GM19099 (cell line): ENCODE results near the gene THSD8.

Experiments used
- POLR2A ChIP-seq: IDR thresholded peaks from 3 replicates; pipeline ENCODE4 v1.6.1; 2011; ENCODE audit warnings: low read depth; ENCODE audit not compliant: insufficient read length; ENCODE audit errors: extremely low read depth

Gene THSD8

DNA sequence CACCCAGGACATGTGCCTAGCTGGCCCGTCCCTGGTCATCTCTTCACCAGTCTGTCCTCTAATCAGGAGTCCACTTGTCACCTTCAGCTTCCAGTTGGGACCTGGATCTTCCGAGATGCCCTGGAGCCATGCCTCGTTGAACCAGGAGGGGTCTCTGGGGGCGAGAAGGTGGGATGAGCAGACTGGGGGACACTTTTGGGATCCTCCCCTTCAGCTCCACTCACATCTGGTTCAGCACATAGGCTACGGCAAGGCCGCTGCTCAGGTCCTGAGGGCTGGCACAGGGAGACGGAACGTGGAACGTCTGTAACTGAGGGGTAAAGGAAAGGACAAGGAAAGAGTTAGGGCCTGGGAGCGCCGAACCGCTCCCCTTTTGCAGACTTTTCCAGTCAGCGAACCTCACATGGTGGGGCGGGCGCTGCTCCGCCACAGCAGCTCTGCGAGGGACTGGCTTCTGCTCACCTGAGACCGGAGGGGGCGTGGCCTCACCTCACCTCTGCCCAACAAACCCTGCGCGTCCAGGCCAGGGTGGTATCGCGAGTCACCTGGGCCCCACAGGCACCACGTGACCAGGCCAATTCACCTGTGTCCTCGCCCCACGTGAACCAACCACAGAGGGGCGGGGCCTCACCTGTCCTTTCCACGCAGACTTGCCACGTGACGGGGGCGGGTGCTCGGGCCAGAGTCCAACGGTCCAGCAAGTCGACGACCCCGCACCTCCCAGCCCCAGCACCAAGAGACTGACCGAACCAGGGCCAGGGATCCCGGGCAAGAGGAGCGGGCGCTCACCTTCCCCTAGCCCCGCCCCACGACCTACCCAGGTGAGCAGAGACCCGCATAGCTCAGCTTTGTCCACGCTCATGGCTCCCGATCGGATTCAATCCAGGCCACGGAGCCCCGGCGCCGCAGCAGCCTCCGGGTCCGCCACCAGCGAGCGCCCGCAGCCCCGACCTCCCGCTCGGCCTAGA lies 27.0 kb upstream of the THSD8 start, which contains the start of gene HOOK2:
HOOK2 (minus strand) TSS at position 965 of the 968 bp plus-strand sequence; CDS start at position 862, 103 bp downstream.
- peak; percentile 22 for TF ChIP-seq POLR2A

DNA sequence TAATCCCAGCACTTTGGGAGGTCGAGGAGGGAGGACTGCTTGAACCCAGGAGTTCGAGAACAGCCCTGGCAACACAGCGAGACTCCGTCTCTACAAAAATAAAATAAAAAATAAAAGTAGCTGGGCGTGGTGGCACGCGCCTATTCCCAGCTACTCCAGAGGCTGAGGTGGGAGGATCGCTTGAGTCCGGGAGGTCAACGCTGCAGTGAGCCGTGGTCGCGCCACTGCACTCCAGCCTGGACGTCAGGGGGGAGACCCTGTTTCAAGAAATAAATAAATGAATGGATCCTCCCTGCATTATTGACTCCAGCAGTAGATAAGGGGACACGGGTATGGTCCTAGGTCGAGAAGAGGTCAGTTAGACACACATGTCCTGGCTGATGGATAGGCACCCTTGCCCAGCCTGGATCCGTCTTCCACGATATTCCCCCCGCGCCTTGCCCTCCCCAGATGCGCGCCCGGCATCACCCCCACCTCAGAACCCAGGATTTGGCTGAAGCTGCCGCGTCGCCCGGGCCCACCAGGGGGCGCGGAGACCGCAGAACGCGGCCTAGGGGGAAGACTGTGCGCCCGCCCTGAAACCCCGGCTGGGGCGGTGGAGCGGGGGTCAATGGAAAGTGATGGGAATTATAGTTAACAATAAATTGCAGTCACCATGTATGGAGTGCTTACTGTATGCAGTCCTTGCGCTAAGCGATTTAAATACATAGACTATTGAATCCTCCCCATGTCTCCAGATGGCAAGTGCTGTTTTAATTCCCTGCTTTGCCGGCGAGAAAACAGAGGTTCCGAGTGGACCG lies 24.5 kb upstream of the THSD8 start:
- no peak for TF ChIP-seq POLR2A

DNA sequence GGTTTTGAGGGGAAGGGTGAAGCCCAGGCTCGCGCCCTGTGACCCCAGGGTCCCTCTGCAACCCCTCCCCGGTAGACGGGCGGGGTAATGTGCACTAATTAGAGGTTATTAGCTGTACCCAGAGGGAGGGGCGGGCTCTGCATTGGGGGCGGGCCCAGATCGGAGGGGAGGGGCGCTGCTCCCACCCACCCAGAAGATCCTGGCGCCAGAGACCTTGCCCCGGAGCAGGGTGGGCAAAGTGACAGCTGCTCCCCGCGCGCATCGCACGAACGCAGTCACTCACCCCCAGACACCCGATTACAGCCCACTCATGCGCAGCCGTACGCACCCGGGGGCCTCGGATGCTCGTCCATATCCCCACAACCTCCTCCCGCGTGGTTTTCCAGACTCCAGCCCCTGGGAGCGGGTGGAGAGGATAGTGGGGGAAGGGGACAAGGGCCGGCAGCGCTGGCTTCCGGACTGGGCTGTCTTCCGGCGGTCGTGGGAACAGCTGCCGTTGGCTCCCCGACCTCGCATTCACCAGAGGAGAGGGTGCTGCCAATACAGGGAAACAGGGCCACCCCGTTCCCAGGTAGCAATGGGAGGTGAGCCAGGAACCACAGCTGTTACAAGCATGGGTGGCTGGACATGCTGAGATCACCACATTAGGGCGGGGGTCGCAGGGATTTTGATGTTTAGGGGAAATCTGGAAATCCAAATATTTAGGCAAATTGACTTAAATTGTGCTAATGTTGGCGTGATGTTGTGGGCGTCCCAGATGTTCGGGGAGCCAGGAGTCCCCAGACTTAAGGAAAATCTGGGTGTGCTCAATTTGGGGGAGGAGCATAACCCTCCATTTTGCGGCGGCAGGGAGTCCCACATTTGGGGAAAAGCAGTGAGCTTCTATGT lies 23.6 kb upstream of the THSD8 start:
- TF ChIP-seq POLR2A: peak; percentile 69

DNA sequence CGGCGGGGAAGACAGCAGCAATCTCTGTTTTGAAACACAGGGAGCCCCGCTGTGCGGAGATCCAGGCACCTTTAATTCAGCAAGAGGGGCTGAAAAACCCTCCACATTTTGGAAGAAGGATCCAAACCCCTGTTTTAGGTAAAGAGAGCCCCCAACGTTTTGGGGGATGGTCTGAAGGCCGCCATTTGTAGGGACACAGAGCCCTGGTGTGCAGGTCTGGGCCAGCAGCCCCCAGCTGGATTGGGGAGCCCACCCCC lies 23.0 kb upstream of the THSD8 start:
- TF ChIP-seq POLR2A: no peak

DNA sequence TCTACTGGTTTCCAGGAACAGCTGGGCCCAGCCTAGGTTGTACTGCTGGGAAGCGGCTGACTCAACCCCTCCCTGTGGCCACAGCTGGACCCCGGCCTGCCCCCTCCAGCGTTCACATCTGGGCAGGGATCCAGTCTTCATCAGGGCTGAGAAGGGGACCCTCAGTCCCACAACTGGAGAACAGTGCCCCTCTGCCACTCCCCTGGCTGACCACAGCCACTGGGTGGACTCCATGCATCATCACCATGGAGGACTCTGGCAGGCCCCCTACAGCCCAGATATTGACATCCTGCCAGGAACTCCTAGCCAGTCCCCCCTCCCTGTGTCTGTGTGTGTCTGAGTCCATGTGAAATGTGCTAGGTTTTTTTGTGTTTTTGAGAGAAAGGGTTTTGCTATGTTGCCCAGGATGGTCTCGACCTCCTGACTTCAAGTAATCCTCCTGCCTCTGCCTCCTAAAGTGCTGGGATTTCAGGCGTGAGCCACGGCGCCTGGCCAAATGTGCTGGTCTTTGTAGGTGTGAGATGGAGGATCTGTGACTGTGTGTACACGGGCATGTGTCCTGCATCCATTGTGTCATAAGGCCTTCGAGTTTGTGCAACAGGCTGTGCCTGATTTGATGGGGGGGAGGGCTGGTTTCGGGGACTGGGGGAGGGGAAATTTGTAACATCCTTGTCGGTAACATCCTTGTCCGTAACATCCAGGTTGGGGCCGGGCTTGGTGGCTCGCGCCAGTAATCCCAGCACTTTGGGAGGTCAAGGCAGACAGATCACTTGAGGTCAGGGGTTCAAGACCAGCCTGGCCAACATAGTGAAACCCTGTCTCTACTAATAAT lies 22.5 kb upstream of the THSD8 start:
- no peak for TF ChIP-seq POLR2A

DNA sequence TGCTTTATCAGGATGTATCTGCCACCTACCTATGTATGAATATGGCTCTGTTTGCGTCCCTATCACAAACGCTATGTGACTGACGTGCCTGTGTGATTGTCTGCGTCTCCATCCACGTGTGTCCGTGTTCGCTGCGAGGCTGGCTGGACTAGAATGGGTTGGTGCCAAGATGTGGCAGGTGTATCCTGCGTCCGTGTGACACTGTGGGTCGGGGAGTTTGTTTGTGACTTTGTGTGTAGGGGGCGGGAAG lies 19.8 kb upstream of the THSD8 start:
- TF ChIP-seq POLR2A: no peak

DNA sequence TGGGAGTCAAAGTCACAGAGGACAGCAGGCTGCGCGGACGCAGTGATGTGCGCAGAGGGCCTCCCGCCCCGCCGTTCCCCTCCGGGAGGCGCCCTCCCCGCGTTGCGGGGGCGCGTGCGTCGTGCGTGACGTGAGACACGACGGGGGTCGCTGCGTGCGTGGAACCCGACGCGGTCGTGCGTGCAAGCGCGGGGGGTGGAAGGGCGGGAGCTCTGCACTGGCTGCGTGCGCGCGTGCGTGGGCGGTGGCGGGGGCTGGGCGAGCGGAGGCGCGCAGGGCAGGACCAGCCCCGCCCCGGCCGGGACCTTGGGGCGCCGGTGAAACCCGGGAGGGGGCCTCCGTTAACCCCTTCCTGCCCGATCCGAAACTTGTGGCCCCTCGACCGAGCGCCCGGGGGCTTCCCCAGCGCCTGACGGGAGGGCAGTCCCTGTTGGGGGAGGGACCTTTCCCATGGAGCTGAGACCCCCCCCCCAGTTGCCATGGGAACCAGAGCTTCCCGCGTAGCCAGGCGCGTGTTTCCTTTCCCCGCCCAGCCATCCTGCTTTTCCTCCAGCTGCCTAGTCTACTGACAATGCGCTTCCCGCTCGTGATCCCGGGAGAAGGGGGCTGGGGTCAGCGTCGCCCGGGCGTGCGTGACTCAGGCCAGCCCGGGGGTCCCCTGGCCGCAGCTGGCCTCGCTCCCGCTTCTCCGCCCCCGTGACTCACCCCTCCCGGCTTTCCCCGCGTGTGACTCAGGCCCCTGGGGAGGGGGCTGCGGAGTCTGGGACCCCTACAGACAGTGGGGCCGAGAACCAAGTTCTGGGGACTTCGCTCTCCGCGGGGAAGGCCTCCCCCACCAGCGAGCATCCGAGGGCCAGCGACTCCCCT lies 19.2 kb upstream of the THSD8 start:
- TF ChIP-seq POLR2A: peak; percentile 71

DNA sequence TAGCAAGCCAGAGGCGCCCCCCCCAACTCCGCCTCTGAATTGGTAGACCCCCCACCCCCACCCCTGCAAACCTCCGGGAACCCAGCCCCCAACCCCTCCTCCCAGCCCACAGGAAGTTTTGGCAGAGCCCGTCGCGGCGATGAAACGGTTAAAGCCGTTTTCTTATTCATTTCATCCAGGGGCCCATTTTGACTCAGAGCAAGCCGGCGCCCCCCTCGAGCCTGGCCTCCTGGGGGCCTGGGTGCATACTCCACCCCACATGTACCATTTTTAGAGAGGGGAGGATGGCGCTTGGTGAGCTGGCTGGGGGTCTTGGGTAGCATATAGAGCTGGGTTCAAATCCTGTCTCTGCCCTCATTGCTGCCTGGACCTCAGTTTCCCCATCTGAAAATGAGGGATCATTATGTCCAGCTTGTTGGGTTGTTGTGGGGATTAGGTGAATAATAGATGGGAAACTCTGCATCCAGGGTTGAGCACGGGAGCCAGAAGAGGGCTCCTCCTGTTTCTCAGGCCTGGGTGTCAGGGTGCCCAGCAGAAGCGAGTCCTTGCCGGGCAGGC lies 18.5 kb upstream of the THSD8 start:
- TF ChIP-seq POLR2A: no peak

DNA sequence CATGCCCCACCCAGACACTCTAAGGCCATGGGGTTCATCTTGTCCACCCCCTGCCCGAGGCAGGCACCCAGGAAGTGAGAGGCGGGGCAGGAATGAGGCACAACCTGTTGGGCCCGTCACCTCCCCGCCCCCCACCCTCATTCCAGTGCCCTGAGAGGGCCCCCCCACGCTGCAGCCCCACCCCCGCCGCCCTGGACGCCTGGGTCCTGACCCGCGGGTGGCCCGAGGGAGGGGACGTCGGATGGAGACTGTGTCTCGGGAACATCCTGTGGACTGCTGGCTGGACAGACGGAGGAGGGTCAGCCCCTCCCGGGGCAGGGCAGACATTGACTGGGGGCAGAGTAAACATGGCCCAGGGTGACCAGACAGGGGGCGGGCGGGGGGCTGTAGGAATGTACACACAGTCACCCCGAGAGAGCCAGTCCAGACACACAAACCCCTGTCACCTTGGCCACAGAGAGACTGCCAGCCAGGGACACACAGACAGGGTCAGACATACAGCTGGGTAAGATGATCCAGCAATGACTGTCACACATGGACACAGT lies 17.9 kb upstream of the THSD8 start:
- no peak for TF ChIP-seq POLR2A

DNA sequence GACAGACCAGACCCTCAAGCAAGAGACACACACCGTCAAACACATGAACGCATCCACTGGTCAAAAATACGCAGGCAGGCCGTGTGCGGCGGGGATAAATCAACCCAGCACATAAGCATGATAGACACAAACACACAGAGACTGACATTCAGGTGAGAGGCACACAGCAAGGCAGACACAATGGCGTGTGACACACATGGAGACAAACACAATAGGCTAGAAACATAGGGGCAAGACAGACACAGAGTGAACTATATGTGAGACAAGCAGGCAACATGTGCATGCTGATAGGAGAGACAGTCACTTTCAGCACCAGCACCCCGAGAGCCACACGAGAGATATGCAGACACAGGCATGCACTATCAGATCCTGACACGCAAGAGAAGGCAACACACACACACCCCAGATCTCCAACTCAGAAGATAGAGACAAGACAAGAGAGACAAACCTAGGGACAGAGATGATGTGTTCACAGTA lies 17.4 kb upstream of the THSD8 start:
- TF ChIP-seq POLR2A: peak; percentile 19

DNA sequence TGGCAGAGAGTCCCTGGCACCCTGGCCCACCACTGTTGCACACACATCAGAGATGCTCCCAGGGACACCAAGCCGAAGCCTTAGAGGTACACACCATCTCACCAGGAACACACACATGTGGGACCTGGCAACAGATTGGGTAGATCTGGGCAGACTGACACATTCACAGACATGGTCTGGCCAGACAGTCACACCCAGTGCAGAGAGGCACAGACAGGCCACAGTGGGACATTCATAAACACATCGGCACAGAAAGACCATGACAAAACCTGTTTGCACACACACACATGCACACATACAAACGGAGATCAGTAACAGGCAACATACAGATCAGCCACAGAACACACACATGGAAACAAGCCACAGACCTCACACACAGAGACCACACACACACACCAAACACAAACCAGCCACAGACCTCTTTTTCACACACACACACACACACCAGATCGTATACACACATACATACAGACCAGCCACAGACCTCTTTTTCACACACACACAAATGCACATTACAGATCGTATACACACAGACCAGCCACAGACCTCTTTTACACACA lies 16.9 kb upstream of the THSD8 start:
- TF ChIP-seq POLR2A: no peak

DNA sequence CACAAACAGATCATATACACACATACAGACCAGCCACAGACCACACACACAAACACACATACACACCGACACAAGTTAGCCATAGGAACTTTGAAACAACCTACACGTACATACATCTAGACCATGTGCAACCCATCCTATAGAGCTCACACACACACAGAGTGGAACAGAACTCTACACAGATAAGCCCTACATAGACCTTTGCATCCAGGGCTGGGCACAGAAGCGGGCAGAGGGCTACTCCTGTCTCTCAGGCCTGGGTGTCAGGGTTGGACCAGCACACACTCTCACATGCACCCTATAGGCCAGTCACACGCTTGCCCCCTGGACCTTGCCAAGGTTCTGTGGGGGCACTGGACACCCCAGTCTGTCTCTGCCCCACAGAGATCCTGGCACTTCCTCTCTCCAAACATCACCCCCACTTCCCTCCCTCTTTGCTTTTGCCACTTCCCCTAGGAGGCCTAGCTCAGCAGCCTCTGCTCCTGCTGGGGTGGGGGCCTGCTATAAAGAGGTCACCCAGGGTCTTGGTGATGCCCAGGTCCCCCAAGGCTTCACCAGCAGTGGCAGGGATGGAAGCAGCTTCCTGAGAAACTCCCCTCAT lies 16.3 kb upstream of the THSD8 start:
- no peak for TF ChIP-seq POLR2A
